A549 (cell line): ENCODE results near the gene PLCB2.

Source experiments
- CTCF ChIP-seq: fragments of >200 bp; sonication (Bioruptor Twin); formaldehyde crosslinking; IDR thresholded peaks from 3 replicates; pipeline ENCODE4 v1.5.1; 2016
- EP300 ChIP-seq, 2 experiments: fragments of >200 bp; sonication (Bioruptor Twin); formaldehyde crosslinking; IDR thresholded peaks; 2 replicates in 1 of 2; 3 replicates in 1 of 2; pipeline ENCODE4 v1.6.1; 2016 to 2017
- MYC ChIP-seq: IDR thresholded peaks from 2 replicates; pipeline ENCODE4 v1.6.1; 2012; ENCODE audit warnings: mild to moderate bottlenecking, inconsistent platforms, low read length, improper control_type of control experiment, borderline replicate concordance
- PBX3 ChIP-seq: IDR thresholded peaks from 2 replicates; pipeline ENCODE4 v1.6.1; 2012

GRCh38 chr15:40276927-40277326 is 30.8 kb downstream of the PLCB2 start:
- TF ChIP-seq EP300 (IDR thresholded peaks at IDR 0.05), result no peak
- TF ChIP-seq MYC, result no peak
- TF ChIP-seq CTCF, result no peak
- no peak for TF ChIP-seq PBX3
